Measurements from ENCODE around the gene LMNTD1. TPM values are rescaled to one million over a fixed set of nuclear protein-coding genes. Genes with fewer than 3 reads are reported as not detected.
"Not testable (repeated sequence)": the region's sequence is repeated elsewhere in the genome, so short reads cannot be mapped to it uniquely, and the experiment has no call there.

Gene LMNTD1, protein sequence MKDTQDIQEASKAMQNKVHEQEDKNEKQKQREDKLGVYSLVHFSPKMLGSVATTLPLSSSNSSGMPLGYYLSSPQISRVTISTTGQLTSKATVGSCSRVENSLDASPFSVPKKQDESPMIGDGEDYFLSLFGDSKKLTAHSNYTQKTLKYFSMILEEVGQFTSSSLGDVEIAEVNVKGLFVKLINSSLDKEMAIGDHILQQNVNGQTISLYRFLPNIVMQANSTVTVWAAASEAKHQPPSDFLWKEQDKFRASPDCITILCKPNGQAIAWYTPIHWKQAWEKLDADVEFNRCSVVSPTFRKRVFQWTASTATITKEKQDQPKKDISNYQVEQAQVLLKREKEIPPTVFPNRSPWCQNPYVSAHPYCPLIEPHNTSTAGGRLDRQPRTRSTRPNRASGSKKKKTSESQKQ
- total RNA-seq (under 1 TPM in 3 of 6 donors, not detected in 3; 0.22 to 0.55 (median 0.38) TPM), polyA plus RNA-seq (under 1 TPM in 1 of 2 donors, not detected in 1; 0.70 TPM)

DNA sequence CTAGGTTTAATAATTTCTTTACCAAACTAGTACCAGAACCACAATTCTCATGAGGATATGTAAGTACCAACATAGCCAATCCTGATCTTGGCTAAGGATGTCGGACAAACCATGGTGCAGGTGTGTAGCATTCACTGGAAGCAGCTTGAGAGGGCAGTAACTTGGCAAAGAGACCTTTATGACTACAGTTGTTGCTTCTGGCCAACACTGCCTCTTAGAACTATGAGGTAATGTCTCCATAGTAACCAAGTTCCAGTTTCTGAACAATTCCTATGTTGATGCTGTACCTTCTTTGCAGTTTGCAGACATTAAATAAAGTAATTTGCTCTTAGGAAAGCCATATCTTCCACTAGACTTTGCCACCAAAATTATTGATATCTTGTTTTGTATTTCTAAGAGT, at the start of gene LMNTD1:
Gene LMNTD1 (minus strand): TSS at position 186 of the 400 bp plus-strand sequence. CDS start 324 bp downstream, outside the sequence.
- no peak for TF ChIP-seq CTCF (IDR thresholded peaks at IDR 0.05)
- Histone ChIP-seq H3K4me1 (no peaks in the 10 kb centered on the region), H3K9me3 (no peaks in the 10 kb centered on the region), H3K4me3 (no peak within 1 kb of the TSS), H3K27me3 (no peaks in the 10 kb centered on the region), H3K36me3 (no peaks in the 10 kb centered on the region), H3K27ac (no peak within 1 kb of the TSS)
- intact Hi-C loops (cut with DNase I): no loop called here
- FAIRE-seq (no peak), ATAC-seq (no peak), DNase-seq (no peak)
- 0 to 42% methylated on average over 1 of the region's 1 CpG for WGBS, 2 donors

DNA sequence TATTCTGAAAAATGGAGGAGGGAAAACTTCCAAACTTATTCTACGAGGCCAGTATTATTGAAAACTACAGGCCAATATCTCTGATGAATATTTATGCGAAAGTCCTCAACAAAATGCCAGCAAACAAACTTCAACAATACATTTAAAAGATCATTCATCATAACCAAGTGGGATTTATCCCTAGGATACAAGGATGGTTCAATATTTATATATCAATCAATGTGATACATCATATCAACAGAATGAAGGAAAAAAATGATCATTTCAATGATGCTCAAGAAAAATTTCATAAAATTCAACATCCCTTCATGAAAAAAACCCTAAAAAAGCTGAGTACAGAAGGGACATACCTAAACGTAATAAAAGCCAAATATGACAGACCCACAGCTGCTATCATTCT, 45.9 kb upstream of the LMNTD1 start:
- H3K4me3 ChIP-seq: no peak overlapping the region
- no peaks in the 10 kb centered on the region for H3K27me3 ChIP-seq
- H3K27ac ChIP-seq: no peak overlapping the region
- 75 to 81% methylated on average over 3 of the region's 3 CpGs for WGBS, 2 donors
- no peaks in the 10 kb centered on the region for H3K36me3 ChIP-seq
- no peaks in the 10 kb centered on the region for H3K4me1 ChIP-seq
- no peak for TF ChIP-seq CTCF (IDR thresholded peaks at IDR 0.05)
- FAIRE-seq: no peak
- intact Hi-C loops (cut with DNase I): no loop called here
- no peak for ATAC-seq
- DNase-seq: no peak
- H3K9me3 ChIP-seq: no peaks in the 10 kb centered on the region

GRCh38 chr12:25595496-25595895, 42.4 kb upstream of the LMNTD1 start:
- DNase-seq: not testable (repeated sequence)

GRCh38 chr12:25594376-25594775, 41.3 kb upstream of the LMNTD1 start:
- 89 to 93% methylated on average over 2 of the region's 2 CpGs for WGBS, 2 donors
- DNase-seq: no peak
- intact Hi-C loops (cut with DNase I): no loop called here

More at GRCh38 chr12:25595496-25595895, 42.4 kb upstream of the LMNTD1 start:
- H3K27me3 ChIP-seq; ATAC-seq; H3K4me1 ChIP-seq; H3K27ac ChIP-seq; H3K36me3 ChIP-seq; FAIRE-seq; intact Hi-C loops (cut with DNase I); H3K4me3 ChIP-seq; H3K9me3 ChIP-seq: not testable (repeated sequence)

More at GRCh38 chr12:25594376-25594775, 41.3 kb upstream of the LMNTD1 start:
- H3K4me3 ChIP-seq: no peak overlapping the region
- H3K36me3 ChIP-seq: no peaks in the 10 kb centered on the region
- no peaks in the 10 kb centered on the region for H3K27me3 ChIP-seq
- H3K4me1 ChIP-seq: no peaks in the 10 kb centered on the region
- ATAC-seq (no peak), FAIRE-seq (no peak)
- H3K27ac ChIP-seq: no peak overlapping the region
- no peaks in the 10 kb centered on the region for H3K9me3 ChIP-seq
- TF ChIP-seq CTCF (IDR thresholded peaks at IDR 0.05): no peak

Measured in pancreas (tissue), 10 donors.